ENCODE results near the gene HECTD1.
"Not testable (repeated sequence)": the region's sequence is repeated elsewhere in the genome, so short reads cannot be mapped to it uniquely, and the experiment has no call there.

The HECTD1 gene

DNA sequence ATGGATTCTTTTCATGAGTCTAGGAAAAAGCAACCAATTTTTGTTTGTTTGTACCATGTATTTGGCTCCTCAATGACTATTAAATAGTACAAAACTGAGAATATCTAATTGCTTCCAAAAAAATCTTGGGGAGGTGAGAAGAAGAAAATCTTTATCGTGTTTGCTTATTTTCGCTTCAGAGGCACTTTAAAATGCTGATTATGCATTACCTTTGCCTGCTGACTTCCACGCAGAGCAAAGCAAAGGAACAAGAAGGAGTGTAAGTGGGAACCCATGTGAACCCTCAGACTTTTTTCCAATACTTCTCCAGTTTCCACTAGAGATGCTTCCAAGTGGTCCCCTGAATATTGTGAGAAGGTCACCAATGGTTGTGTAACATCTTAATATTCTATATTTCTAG lies 138.2 kb downstream of the HECTD1 start:
- H4K8ac ChIP-seq (ENCODE audit: low read depth, low read length), result no peak overlapping the region
- H3K9ac ChIP-seq (ENCODE audit: low read depth, low read length, poor library complexity), result no peak overlapping the region
- H2BK15ac ChIP-seq (ENCODE audit: low read length), result no peak overlapping the region
- no peak overlapping the region for H4K91ac ChIP-seq (ENCODE audit: low read depth, low read length, poor library complexity)
- H3K27me3 ChIP-seq (ENCODE audit: control insufficient read depth in 3 of 3, insufficient read depth in 3 of 3, low read depth in 1 of 3, low read length in 3 of 3), result no peaks in the 10 kb centered on the region
- no peaks in the 10 kb centered on the region for H3K79me1 ChIP-seq (ENCODE audit: low read depth, low read length)
- no peak overlapping the region for H3K23ac ChIP-seq (ENCODE audit: low read depth, low read length, poor library complexity)
- no peak overlapping the region for H3K14ac ChIP-seq (ENCODE audit: low read length)
- H2BK12ac ChIP-seq (ENCODE audit: low read length), result no peak overlapping the region
- H3K4me1 ChIP-seq (ENCODE audit: control insufficient read depth in 2 of 2, insufficient read depth in 1 of 2, low read depth in 1 of 2, low read length in 2 of 2), result peaks cover 0 to 2% of the 10 kb centered on the region in 2 donors
- no peak overlapping the region for H2BK5ac ChIP-seq (ENCODE audit: low read length)
- H3K36me3 ChIP-seq (replicated peaks in 1 of 2; ENCODE audit: control insufficient read depth in 2 of 2, insufficient read depth in 2 of 2, low read length in 2 of 2), result peaks cover 0 to 8% of the 10 kb centered on the region in 2 donors
- H3K9me3 ChIP-seq (replicated peaks in 1 of 2; ENCODE audit: control insufficient read depth in 2 of 2, insufficient read depth in 1 of 2, low read depth in 1 of 2, low read length in 2 of 2), result no peaks in the 10 kb centered on the region
- no peak overlapping the region for H3K4me2 ChIP-seq (ENCODE audit: insufficient read depth, low read length, poor library complexity, severe bottlenecking)
- H3K27ac ChIP-seq (replicated peaks; ENCODE audit: low read length), result no peak overlapping the region
- H2AK5ac ChIP-seq (ENCODE audit: low read depth, low read length), result no peak overlapping the region
- H2BK120ac ChIP-seq (ENCODE audit: low read depth, low read length), result no peak overlapping the region
- WGBS, 2 donors (ENCODE audit: extremely low coverage in 2 of 2, insufficient read length in 2 of 2, insufficient replicate concordance in 1 of 2), result no CpG with 5 or more reads among the region's 3 CpGs
- no peak overlapping the region for H3K4ac ChIP-seq (ENCODE audit: low read length)
- DNase-seq (ENCODE audit: low spot score), result no peak
- H3K4me3 ChIP-seq (ENCODE audit: low read length in 2 of 2), result no peak overlapping the region
- H3K18ac ChIP-seq (ENCODE audit: low read length), result no peak overlapping the region
- no peak overlapping the region for H2AFZ ChIP-seq (ENCODE audit: low read length)

GRCh38 chr14:31068235-31068634 lies 139.4 kb downstream of the HECTD1 start:
- Histone ChIP-seq H2BK5ac (ENCODE audit: low read length) (no peak overlapping the region), H2AK5ac (ENCODE audit: low read depth, low read length) (no peak overlapping the region), H3K23ac (ENCODE audit: low read depth, low read length, poor library complexity) (no peak overlapping the region), H3K9me3 (replicated peaks in 1 of 2; ENCODE audit: control insufficient read depth in 2 of 2, insufficient read depth in 1 of 2, low read depth in 1 of 2, low read length in 2 of 2) (no peaks in the 10 kb centered on the region), H3K4me3 (ENCODE audit: low read length in 2 of 2) (no peak overlapping the region), H2BK120ac (ENCODE audit: low read depth, low read length) (no peak overlapping the region), H3K27ac (replicated peaks; ENCODE audit: low read length) (no peak overlapping the region), H2BK12ac (ENCODE audit: low read length) (no peak overlapping the region), H3K36me3 (replicated peaks in 1 of 2; ENCODE audit: control insufficient read depth in 2 of 2, insufficient read depth in 2 of 2, low read length in 2 of 2) (peaks cover 0 to 8% of the 10 kb centered on the region in 2 donors), H3K18ac (ENCODE audit: low read length) (no peak overlapping the region), H3K14ac (ENCODE audit: low read length) (no peak overlapping the region), H4K8ac (ENCODE audit: low read depth, low read length) (no peak overlapping the region), H3K9ac (ENCODE audit: low read depth, low read length, poor library complexity) (no peak overlapping the region), H3K4me1 (ENCODE audit: control insufficient read depth in 2 of 2, insufficient read depth in 1 of 2, low read depth in 1 of 2, low read length in 2 of 2) (peaks cover 0 to 2% of the 10 kb centered on the region in 2 donors), H2AFZ (ENCODE audit: low read length) (no peak overlapping the region), H2BK15ac (ENCODE audit: low read length) (no peak overlapping the region), H3K4me2 (ENCODE audit: insufficient read depth, low read length, poor library complexity, severe bottlenecking) (no peak overlapping the region), H4K91ac (ENCODE audit: low read depth, low read length, poor library complexity) (no peak overlapping the region), H3K27me3 (ENCODE audit: control insufficient read depth in 3 of 3, insufficient read depth in 3 of 3, low read depth in 1 of 3, low read length in 3 of 3) (no peaks in the 10 kb centered on the region), H3K4ac (ENCODE audit: low read length) (no peak overlapping the region), H3K79me1 (ENCODE audit: low read depth, low read length) (no peaks in the 10 kb centered on the region)
- no CpG with 5 or more reads among the region's 1 CpG for WGBS, 2 donors (ENCODE audit: extremely low coverage in 2 of 2, insufficient read length in 2 of 2, insufficient replicate concordance in 1 of 2)
- DNase-seq (ENCODE audit: low spot score), result no peak

DNA sequence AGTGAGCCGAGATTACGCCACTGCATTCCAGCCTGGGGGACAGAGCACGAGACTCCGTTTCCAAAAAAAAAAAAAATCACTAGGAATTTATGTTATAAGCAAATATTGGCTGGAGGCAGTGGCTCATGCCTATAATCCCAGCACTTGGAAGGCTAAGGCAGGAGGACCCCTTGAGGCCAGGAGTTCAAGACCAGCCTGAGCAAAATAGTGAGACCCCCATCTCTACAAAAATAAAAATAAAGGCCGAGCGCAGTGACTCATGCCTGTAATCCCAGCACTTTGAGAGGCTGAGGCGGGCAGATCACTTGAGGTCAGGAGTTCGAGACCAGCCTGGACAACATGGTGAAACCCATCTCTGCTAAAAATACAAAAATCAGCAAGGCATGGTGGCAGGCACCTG lies 144.7 kb downstream of the HECTD1 start:
- H2BK5ac ChIP-seq (ENCODE audit: low read length); H3K27me3 ChIP-seq (ENCODE audit: control insufficient read depth in 3 of 3, insufficient read depth in 3 of 3, low read depth in 1 of 3, low read length in 3 of 3); H3K4ac ChIP-seq (ENCODE audit: low read length); H3K18ac ChIP-seq (ENCODE audit: low read length); H3K4me1 ChIP-seq (ENCODE audit: control insufficient read depth in 2 of 2, insufficient read depth in 1 of 2, low read depth in 1 of 2, low read length in 2 of 2); H2BK15ac ChIP-seq (ENCODE audit: low read length); H2AK5ac ChIP-seq (ENCODE audit: low read depth, low read length); H2AFZ ChIP-seq (ENCODE audit: low read length); H2BK120ac ChIP-seq (ENCODE audit: low read depth, low read length); H4K91ac ChIP-seq (ENCODE audit: low read depth, low read length, poor library complexity); DNase-seq (ENCODE audit: low spot score); H3K4me2 ChIP-seq (ENCODE audit: insufficient read depth, low read length, poor library complexity, severe bottlenecking); H3K27ac ChIP-seq (replicated peaks; ENCODE audit: low read length); H3K9ac ChIP-seq (ENCODE audit: low read depth, low read length, poor library complexity); H3K9me3 ChIP-seq (replicated peaks in 1 of 2; ENCODE audit: control insufficient read depth in 2 of 2, insufficient read depth in 1 of 2, low read depth in 1 of 2, low read length in 2 of 2); H2BK12ac ChIP-seq (ENCODE audit: low read length); H3K36me3 ChIP-seq (replicated peaks in 1 of 2; ENCODE audit: control insufficient read depth in 2 of 2, insufficient read depth in 2 of 2, low read length in 2 of 2); H3K79me1 ChIP-seq (ENCODE audit: low read depth, low read length); H3K14ac ChIP-seq (ENCODE audit: low read length); H4K8ac ChIP-seq (ENCODE audit: low read depth, low read length); H3K23ac ChIP-seq (ENCODE audit: low read depth, low read length, poor library complexity); H3K4me3 ChIP-seq (ENCODE audit: low read length in 2 of 2): not testable (repeated sequence)
- WGBS, 2 donors (ENCODE audit: extremely low coverage in 2 of 2, insufficient read length in 2 of 2, insufficient replicate concordance in 1 of 2), result no CpG with 5 or more reads among the region's 8 CpGs

GRCh38 chr14:31060253-31060875 lies 147.2 kb downstream of the HECTD1 start:
- H4K8ac ChIP-seq (ENCODE audit: low read depth, low read length), result no peak overlapping the region
- H3K4me3 ChIP-seq (ENCODE audit: low read length in 2 of 2), result no peak overlapping the region
- H3K23ac ChIP-seq (ENCODE audit: low read depth, low read length, poor library complexity), result no peak overlapping the region
- no CpG with 5 or more reads among the region's 6 CpGs for WGBS, 2 donors (ENCODE audit: extremely low coverage in 2 of 2, insufficient read length in 2 of 2, insufficient replicate concordance in 1 of 2)
- H3K4me2 ChIP-seq (ENCODE audit: insufficient read depth, low read length, poor library complexity, severe bottlenecking), result no peak overlapping the region
- H3K18ac ChIP-seq (ENCODE audit: low read length), result no peak overlapping the region
- peak overlapping the region; percentile 57 for H3K27ac ChIP-seq (replicated peaks; ENCODE audit: low read length)
- no peak overlapping the region for H2BK15ac ChIP-seq (ENCODE audit: low read length)
- peaks cover 0 to 7% of the 10 kb centered on the region in 2 donors for H3K4me1 ChIP-seq (ENCODE audit: control insufficient read depth in 2 of 2, insufficient read depth in 1 of 2, low read depth in 1 of 2, low read length in 2 of 2)
- no peak overlapping the region for H3K14ac ChIP-seq (ENCODE audit: low read length)
- H3K4ac ChIP-seq (ENCODE audit: low read length), result no peak overlapping the region
- peak; percentile 8 for DNase-seq (ENCODE audit: low spot score)
- no peaks in the 10 kb centered on the region for H3K79me1 ChIP-seq (ENCODE audit: low read depth, low read length)
- H3K9ac ChIP-seq (ENCODE audit: low read depth, low read length, poor library complexity), result no peak overlapping the region
- H2BK12ac ChIP-seq (ENCODE audit: low read length), result no peak overlapping the region
- no peaks in the 10 kb centered on the region for H3K36me3 ChIP-seq (replicated peaks in 1 of 2; ENCODE audit: control insufficient read depth in 2 of 2, insufficient read depth in 2 of 2, low read length in 2 of 2)
- H2BK120ac ChIP-seq (ENCODE audit: low read depth, low read length), result no peak overlapping the region
- no peaks in the 10 kb centered on the region for H3K9me3 ChIP-seq (replicated peaks in 1 of 2; ENCODE audit: control insufficient read depth in 2 of 2, insufficient read depth in 1 of 2, low read depth in 1 of 2, low read length in 2 of 2)
- no peaks in the 10 kb centered on the region for H3K27me3 ChIP-seq (ENCODE audit: control insufficient read depth in 3 of 3, insufficient read depth in 3 of 3, low read depth in 1 of 3, low read length in 3 of 3)
- H4K91ac ChIP-seq (ENCODE audit: low read depth, low read length, poor library complexity), result no peak overlapping the region
- H2AK5ac ChIP-seq (ENCODE audit: low read depth, low read length), result no peak overlapping the region
- no peak overlapping the region for H2BK5ac ChIP-seq (ENCODE audit: low read length)
- no peak overlapping the region for H2AFZ ChIP-seq (ENCODE audit: low read length)
